Measurements from ENCODE around the gene SULT2B1. TPM values are rescaled to one million over a fixed set of nuclear protein-coding genes. Genes with fewer than 3 reads are reported as not detected.

The SULT2B1 gene
- total RNA-seq, 2 donors from 2014 or later: not detected

DNA sequence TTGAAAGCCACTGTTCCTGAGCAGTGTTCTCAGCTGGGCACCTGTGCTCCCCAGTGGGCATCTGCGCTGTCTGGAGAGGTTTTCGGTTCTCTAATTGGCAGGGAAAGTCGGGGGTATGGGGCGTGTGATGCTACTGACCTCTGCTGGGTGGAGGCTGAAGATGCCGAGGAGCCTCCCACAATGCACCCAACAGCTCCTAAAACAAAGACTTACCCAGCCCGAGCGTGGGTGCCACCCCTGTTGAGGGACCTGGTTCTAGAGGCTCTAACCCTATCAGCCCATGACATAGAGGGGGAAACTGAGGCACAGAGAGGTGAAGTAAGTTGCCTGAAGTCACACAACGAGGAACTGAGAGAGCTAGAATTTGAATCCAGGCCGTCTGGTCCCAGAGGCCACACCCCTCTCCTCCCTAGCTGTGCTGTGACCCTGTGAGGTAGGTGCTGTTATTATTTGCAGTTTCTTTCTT lies 56.9 kb downstream of the SULT2B1 start:
- H3K9me3 ChIP-seq: no peaks in the 10 kb centered on the region
- H3K4me3 ChIP-seq: no peak overlapping the region
- no peak overlapping the region for H3K27ac ChIP-seq
- ATAC-seq (ENCODE audit: insufficient number of reproducible peaks, low FRiP score, low read depth) (no peak), DNase-seq (ENCODE audit: low spot score) (no peak)
- no peaks in the 10 kb centered on the region for H3K36me3 ChIP-seq
- H3K4me1 ChIP-seq (ENCODE audit: control insufficient read depth in 1 of 2, low read depth in 2 of 2): no peaks in the 10 kb centered on the region
- H3K27me3 ChIP-seq (replicated peaks; ENCODE audit: insufficient read depth): no peaks in the 10 kb centered on the region
- TF ChIP-seq, protein P1, sequence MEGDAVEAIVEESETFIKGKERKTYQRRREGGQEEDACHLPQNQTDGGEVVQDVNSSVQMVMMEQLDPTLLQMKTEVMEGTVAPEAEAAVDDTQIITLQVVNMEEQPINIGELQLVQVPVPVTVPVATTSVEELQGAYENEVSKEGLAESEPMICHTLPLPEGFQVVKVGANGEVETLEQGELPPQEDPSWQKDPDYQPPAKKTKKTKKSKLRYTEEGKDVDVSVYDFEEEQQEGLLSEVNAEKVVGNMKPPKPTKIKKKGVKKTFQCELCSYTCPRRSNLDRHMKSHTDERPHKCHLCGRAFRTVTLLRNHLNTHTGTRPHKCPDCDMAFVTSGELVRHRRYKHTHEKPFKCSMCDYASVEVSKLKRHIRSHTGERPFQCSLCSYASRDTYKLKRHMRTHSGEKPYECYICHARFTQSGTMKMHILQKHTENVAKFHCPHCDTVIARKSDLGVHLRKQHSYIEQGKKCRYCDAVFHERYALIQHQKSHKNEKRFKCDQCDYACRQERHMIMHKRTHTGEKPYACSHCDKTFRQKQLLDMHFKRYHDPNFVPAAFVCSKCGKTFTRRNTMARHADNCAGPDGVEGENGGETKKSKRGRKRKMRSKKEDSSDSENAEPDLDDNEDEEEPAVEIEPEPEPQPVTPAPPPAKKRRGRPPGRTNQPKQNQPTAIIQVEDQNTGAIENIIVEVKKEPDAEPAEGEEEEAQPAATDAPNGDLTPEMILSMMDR (IDR thresholded peaks at IDR 0.05): no peak

DNA sequence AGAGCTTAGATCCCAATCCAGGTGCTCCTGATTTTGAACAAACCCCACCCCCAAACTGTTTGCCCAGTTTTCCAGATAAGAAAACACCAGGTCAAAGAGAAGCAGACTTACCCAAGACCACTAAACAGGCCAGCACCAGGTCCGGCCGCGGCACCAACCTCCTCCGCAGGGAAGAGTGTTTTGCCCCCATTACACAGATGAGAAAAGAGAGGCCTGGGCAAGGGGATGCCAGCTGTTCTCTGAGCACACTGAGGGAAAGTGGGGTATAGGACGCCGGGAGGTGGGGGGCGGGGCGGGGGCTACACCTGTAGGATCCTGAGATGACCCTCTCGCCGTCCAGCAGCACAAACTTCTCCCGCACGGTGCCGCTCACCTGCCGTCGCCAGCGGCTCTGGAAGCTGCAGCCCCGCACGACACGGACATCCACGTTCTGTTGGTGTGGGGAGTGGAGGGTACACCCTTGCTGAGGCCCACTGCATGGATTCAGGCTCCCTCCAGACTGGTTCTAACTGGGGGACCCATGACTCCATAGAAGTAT lies 57.7 kb downstream of the SULT2B1 start:
- TF ChIP-seq, protein P1 (IDR thresholded peaks at IDR 0.05): no peak
- DNase-seq (ENCODE audit: low spot score): no peak
- no peak overlapping the region for H3K4me3 ChIP-seq
- no peaks in the 10 kb centered on the region for H3K4me1 ChIP-seq (ENCODE audit: control insufficient read depth in 1 of 2, low read depth in 2 of 2)
- no peaks in the 10 kb centered on the region for H3K9me3 ChIP-seq
- peaks cover under 1% of the 10 kb centered on the region for H3K36me3 ChIP-seq
- no peaks in the 10 kb centered on the region for H3K27me3 ChIP-seq (replicated peaks; ENCODE audit: insufficient read depth)
- H3K27ac ChIP-seq: no peak overlapping the region
- ATAC-seq (ENCODE audit: insufficient number of reproducible peaks, low FRiP score, low read depth): no peak

DNA sequence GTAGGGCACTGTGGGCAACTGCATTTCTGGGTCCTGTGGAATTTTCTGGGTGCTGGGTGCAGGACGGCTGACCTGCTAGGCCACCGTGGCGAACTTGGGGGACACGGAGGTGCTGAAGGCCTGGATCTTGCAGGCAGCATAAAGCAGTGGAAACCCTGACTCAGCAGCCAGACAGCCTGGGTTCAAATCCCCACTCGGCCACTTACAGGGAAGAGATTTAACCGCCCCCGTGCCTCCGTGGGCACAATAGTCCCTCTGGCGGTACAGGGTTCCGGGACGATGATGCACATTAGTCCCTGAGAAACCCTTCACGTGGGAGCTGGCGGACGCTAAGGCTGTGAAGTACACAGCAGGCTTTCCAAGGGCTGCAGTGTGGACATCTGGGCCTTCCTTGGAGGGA lies 59.9 kb downstream of the SULT2B1 start:
- TF ChIP-seq, protein P1 (IDR thresholded peaks at IDR 0.05): no peak
- no peak for DNase-seq (ENCODE audit: low spot score)
- Histone ChIP-seq H3K4me1 (ENCODE audit: control insufficient read depth in 1 of 2, low read depth in 2 of 2) (peaks cover 3 to 5% of the 10 kb centered on the region in 2 donors), H3K27me3 (replicated peaks; ENCODE audit: insufficient read depth) (no peaks in the 10 kb centered on the region), H3K27ac (no peak overlapping the region), H3K9me3 (no peaks in the 10 kb centered on the region), H3K4me3 (no peak overlapping the region), H3K36me3 (peaks cover 21% of the 10 kb centered on the region)
- ATAC-seq (ENCODE audit: insufficient number of reproducible peaks, low FRiP score, low read depth): no peak

DNA sequence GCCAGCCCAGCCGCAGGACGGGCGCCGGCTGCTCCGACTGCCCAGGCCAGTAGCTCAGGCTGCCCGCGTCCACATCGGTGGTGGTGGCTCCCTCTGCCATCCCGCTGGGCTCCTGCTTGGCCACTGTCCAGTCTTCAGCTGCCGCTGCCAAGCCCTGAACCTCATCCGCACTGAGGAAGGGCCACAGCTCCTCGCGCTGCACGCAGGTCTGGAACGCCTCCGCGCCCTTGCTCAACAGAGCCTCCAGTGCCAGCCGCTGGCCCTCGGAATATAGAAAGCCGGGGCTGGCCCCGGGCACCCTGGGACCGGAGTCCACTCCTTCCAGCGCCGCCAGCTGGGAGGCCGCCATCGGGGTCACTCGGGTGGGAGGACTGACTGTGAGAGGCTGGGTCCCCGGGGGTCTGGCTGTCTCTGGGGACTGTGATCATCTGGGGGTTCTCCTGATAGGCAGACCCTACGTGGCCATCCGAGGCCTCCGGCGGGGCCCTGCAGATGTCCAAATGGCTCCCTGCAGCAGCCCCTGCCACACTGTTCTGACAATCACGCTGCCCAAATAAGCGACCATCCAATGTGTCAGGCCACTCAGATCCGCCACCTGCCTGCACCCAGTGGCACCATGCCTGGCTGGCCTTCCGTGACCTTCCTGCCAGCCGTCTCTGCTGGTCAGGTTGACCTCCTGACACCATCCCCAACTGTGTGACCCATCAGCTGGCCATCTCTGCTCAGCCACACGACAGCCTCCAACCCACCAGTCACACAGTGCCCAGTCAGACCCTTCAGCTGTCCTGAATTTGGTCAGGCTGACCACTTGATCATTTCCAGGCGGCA lies 61.3 kb downstream of the SULT2B1 start:
- DNase-seq (ENCODE audit: low spot score): no peak
- H3K27me3 ChIP-seq (replicated peaks; ENCODE audit: insufficient read depth): no peaks in the 10 kb centered on the region
- H3K36me3 ChIP-seq: peaks cover 23% of the 10 kb centered on the region
- H3K9me3 ChIP-seq: no peaks in the 10 kb centered on the region
- H3K4me3 ChIP-seq: no peak overlapping the region
- no peak overlapping the region for H3K27ac ChIP-seq
- TF ChIP-seq, protein P1 (IDR thresholded peaks at IDR 0.05): no peak
- ATAC-seq (ENCODE audit: insufficient number of reproducible peaks, low FRiP score, low read depth): no peak
- H3K4me1 ChIP-seq (ENCODE audit: control insufficient read depth in 1 of 2, low read depth in 2 of 2): peaks cover 14 to 18% of the 10 kb centered on the region in 2 donors

DNA sequence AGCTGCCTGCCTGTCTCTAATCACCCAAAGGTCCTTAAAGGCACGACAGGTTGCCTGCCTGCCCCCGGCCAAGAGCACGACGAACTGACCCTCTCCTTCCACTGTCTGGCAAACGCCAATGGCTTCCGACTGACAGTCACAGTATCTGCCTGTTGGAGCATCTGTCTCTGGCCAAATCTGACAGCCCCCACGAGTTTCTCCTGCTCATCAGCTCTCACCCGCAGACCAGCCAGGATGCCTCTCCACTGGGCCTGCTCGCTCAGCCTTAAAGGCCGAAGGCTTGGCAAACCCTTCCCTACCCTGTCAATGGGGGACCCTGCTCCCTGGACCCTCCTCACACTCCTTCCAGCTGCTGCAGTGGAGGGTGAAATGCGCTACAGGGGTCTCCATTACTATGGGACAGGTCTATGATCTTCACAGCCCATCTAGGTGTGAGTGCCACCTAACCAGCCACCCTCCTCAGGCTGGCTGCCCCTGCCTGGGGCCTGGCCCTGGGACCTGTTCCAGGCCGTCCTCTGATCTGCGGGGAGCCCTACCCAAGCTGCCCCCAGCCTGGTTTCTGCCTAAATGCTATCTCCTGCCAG lies 62.0 kb downstream of the SULT2B1 start:
- H3K4me3 ChIP-seq: no peak overlapping the region
- ATAC-seq (ENCODE audit: insufficient number of reproducible peaks, low FRiP score, low read depth) (no peak), DNase-seq (ENCODE audit: low spot score) (no peak)
- no peaks in the 10 kb centered on the region for H3K9me3 ChIP-seq
- TF ChIP-seq, protein P1 (IDR thresholded peaks at IDR 0.05): no peak
- H3K4me1 ChIP-seq (ENCODE audit: control insufficient read depth in 1 of 2, low read depth in 2 of 2): peaks cover 15 to 21% of the 10 kb centered on the region in 2 donors
- no peak overlapping the region for H3K27ac ChIP-seq
- H3K27me3 ChIP-seq (replicated peaks; ENCODE audit: insufficient read depth): no peaks in the 10 kb centered on the region
- H3K36me3 ChIP-seq: peaks cover 23% of the 10 kb centered on the region
